H1 (cell line): ENCODE results near the gene ZCCHC3. TPM values are rescaled to one million over a fixed set of nuclear protein-coding genes. Genes with fewer than 3 reads are reported as not detected.

Experiments
- ASH2L ChIP-seq: fragments of 200-600, 300-600 bp; sonication (generic); IDR thresholded peaks from one replicate; pipeline ENCODE4 v1.7.1; 2017; ENCODE audit warnings: low read length
- ATF3 ChIP-seq: IDR thresholded peaks from 2 replicates; pipeline ENCODE4 v1.6.1; 2011; ENCODE audit warnings: low read depth, mild to moderate bottlenecking, low read length; ENCODE audit not compliant: insufficient read depth
- CHD1 ChIP-seq: IDR thresholded peaks from 2 replicates; pipeline ENCODE4 v1.6.1; 2012; ENCODE audit warnings: low read depth, low read length, improper control_type of control experiment
- CHD7 ChIP-seq: fragments of 300-600 bp; sonication (generic); IDR thresholded peaks from 2 replicates; pipeline ENCODE4 v1.7.1; 2012; ENCODE audit warnings: low read length, moderate library complexity, mild to moderate bottlenecking, inconsistent platforms; ENCODE audit not compliant: insufficient replicate concordance
- FOSL1 ChIP-seq: IDR thresholded peaks from 2 replicates; pipeline ENCODE4 v1.6.1; 2011; ENCODE audit warnings: mild to moderate bottlenecking, low read depth, low read length, moderate library complexity; ENCODE audit not compliant: insufficient read depth
- JUN ChIP-seq: IDR thresholded peaks from 2 replicates; pipeline ENCODE4 v1.6.1; 2011; ENCODE audit warnings: low read depth, mild to moderate bottlenecking, improper control_type of control experiment, low read length
- RNF2 ChIP-seq: fragments of 200-900, 300-1000 bp; sonication (generic); IDR thresholded peaks from 2 replicates; pipeline ENCODE4 v1.7.1; 2016; ENCODE audit warnings: borderline replicate concordance, low read depth, mild to moderate bottlenecking, antibody characterized with exemption, low read length; ENCODE audit not compliant: poor library complexity, severe bottlenecking; ENCODE audit errors: missing control alignments
- TBP ChIP-seq: IDR thresholded peaks from 2 replicates; pipeline ENCODE4 v1.6.1; 2011; ENCODE audit warnings: low read depth, low read length, improper control_type of control experiment
- TCF12 ChIP-seq: IDR thresholded peaks from 2 replicates; pipeline ENCODE4 v1.6.1; 2011; ENCODE audit warnings: low read depth, mild to moderate bottlenecking, low read length
- polyA plus RNA-seq, 7 experiments: library from polyadenylated mRNA; depleted of rRNA in 3 of 7; stranded (reverse) in 5 of 7; unstranded in 2 of 7; fragments of >200 nt in 5 of 7; fragments of 200-250 nt in 2 of 7; gene quantifications; 1 replicate in 5 of 7; 2 replicates in 1 of 7; 4 replicates in 1 of 7; pipeline versions ENCODE4 v1.2.1 to v1.2.3, GENCODE V29; 2011 to 2013; ENCODE audit warnings: missing spikeins in 2 of 7, mixed read lengths in 2 of 7
- total RNA-seq: library from RNA; stranded (reverse); fragmentation: NEBNext Ultra II Directional; extraction: Animal tissue kit (Norgen Biotek cat#: 25700); gene quantifications from 2 replicates; pipeline ENCODE4 v1.2.1, GENCODE V29; 2021

Gene ZCCHC3
- total and polyA plus RNA-seq, 2 of the 8 experiments (the other 6 are each of a cell fraction or from before 2014, with no cell fraction given) = 33.7 to 52.4 TPM

- TF ChIP-seq CHD7 (no peak), JUN (no peak), TCF12 (no peak), TBP (no peak), ASH2L (peak; percentile 52), CHD1 (peak; percentile 43; the same call in 1 of the 2 replicates), RNF2 (no peak), FOSL1 (no peak), ATF3 (no peak)
These were observed 27.0 kb downstream of the ZCCHC3 start (continued) for GRCh38 chr20:324177-325044.
